Esophagus muscularis mucosa (tissue), 4 donors: ENCODE data around the gene RRM1.

Experiments used
- EP300 ChIP-seq: sonication (generic); formaldehyde crosslinking; IDR thresholded peaks from one replicate; pipeline ENCODE4 v1.6.1; 2017; ENCODE audit warnings: antibody characterized with exemption
- POLR2A ChIP-seq: fragments of 450-650 bp; IDR thresholded peaks from one replicate; pipeline ENCODE4 v1.6.1; 2017; ENCODE audit warnings: antibody characterized with exemption, moderate library complexity, mild to moderate bottlenecking, low read depth
- POLR2AphosphoS5 ChIP-seq, 2 donors: sonication (generic); formaldehyde crosslinking; IDR thresholded peaks; one replicate each; pipeline ENCODE4 v1.6.1; 2017; ENCODE audit warnings: antibody characterized with exemption in 2 of 2
- TF ChIP-seq, protein P1 (sequence below), 3 experiments: fragments of 200-600 bp in 2 of 3; fragments of 450-650 bp in 1 of 3; sonication (generic) in 2 of 3; IDR thresholded peaks; one replicate each; pipeline ENCODE4 v1.5.1; 2017 to 2019; ENCODE audit warnings: antibody characterized with exemption in 3 of 3, mild to moderate bottlenecking in 2 of 3, moderate library complexity in 1 of 3

DNA sequence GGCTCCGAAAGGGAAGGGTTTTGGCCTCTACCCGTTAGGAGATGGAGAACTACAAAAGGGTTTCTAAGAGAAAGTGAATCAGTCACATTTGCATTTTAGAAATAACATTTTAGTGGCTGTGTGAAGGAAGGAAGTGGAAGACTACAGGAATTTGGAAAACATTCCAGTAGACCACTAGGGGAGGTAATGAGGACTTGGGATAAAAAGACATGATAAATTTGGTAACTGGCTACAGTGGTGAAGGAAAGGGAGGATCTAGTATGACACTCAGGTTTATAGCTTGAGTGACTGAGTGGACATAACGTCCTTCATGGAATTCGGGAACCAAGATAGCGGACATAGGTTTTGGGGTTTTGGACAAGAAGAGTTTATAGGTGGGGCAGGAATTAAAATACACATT lies 7.0 kb upstream of the RRM1 start:
- TF ChIP-seq, protein P1, sequence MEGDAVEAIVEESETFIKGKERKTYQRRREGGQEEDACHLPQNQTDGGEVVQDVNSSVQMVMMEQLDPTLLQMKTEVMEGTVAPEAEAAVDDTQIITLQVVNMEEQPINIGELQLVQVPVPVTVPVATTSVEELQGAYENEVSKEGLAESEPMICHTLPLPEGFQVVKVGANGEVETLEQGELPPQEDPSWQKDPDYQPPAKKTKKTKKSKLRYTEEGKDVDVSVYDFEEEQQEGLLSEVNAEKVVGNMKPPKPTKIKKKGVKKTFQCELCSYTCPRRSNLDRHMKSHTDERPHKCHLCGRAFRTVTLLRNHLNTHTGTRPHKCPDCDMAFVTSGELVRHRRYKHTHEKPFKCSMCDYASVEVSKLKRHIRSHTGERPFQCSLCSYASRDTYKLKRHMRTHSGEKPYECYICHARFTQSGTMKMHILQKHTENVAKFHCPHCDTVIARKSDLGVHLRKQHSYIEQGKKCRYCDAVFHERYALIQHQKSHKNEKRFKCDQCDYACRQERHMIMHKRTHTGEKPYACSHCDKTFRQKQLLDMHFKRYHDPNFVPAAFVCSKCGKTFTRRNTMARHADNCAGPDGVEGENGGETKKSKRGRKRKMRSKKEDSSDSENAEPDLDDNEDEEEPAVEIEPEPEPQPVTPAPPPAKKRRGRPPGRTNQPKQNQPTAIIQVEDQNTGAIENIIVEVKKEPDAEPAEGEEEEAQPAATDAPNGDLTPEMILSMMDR (IDR thresholded peaks at IDR 0.05): no peak
- TF ChIP-seq POLR2A (no peak), POLR2AphosphoS5 (IDR thresholded peaks at IDR 0.05) (no peak), EP300 (no peak)
